Activated CD8-positive, alpha-beta memory T cell treated with anti-CD3 and anti-CD28 coated beads, Interleukin-2, amount 50 U/mL, for 24 hours (primary cell): Measurements from ENCODE around the gene DENND4B.
"Not testable (repeated sequence)": the region's sequence is repeated elsewhere in the genome, so short reads cannot be mapped to it uniquely, and the experiment has no call there.

Experiments used
- DNase-seq: peaks from one replicate; pipeline ENCODE4 v3.0.0-alpha.2; 2020; ENCODE audit errors: extremely low read depth

The DENND4B gene

GRCh38 chr1:153928791-153929341 is 17.7 kb downstream of the DENND4B start:
- no peak for DNase-seq

GRCh38 chr1:153928245-153928644 is 18.3 kb downstream of the DENND4B start:
- no peak for DNase-seq

GRCh38 chr1:153926405-153926804 is 20.1 kb downstream of the DENND4B start:
- DNase-seq, result no peak

- peak; percentile 98 for DNase-seq
These were observed 23.3 kb downstream of the DENND4B start, which contains the start of gene GATAD2B for GRCh38 chr1:153922972-153923925. Gene GATAD2B (minus strand): TSS chr1:153922972. CDS start chr1:153828347, 94,625 bp downstream.

GRCh38 chr1:153922076-153922971 is 24.2 kb downstream of the DENND4B start:
- peak; percentile 24 for DNase-seq

GRCh38 chr1:153921803-153922075 is 24.8 kb downstream of the DENND4B start:
- no peak for DNase-seq

GRCh38 chr1:153921080-153921802 is 25.3 kb downstream of the DENND4B start:
- DNase-seq, result no peak

GRCh38 chr1:153919876-153920852 is 26.4 kb downstream of the DENND4B start:
- no peak for DNase-seq

GRCh38 chr1:153916297-153916696 is 30.2 kb downstream of the DENND4B start:
- no peak for DNase-seq

- no peak for DNase-seq
These were observed 34.2 kb downstream of the DENND4B start for GRCh38 chr1:153912349-153912748.

- not testable (repeated sequence) for DNase-seq
These were observed 36.0 kb downstream of the DENND4B start for GRCh38 chr1:153910560-153910959.

GRCh38 chr1:153908071-153908470 is 38.4 kb downstream of the DENND4B start:
- no peak for DNase-seq

GRCh38 chr1:153907134-153907533 is 39.4 kb downstream of the DENND4B start:
- no peak for DNase-seq

- no peak for DNase-seq
These were observed 40.1 kb downstream of the DENND4B start for GRCh38 chr1:153906396-153906795.

GRCh38 chr1:153905908-153906307 is 40.6 kb downstream of the DENND4B start:
- DNase-seq, result not testable (repeated sequence)

- DNase-seq, result no peak
These were observed 42.6 kb downstream of the DENND4B start for GRCh38 chr1:153903841-153904455.

GRCh38 chr1:153899509-153899908 is 47.0 kb downstream of the DENND4B start:
- no peak for DNase-seq

GRCh38 chr1:153895866-153896265 is 50.7 kb downstream of the DENND4B start:
- DNase-seq, result not testable (repeated sequence)

- not testable (repeated sequence) for DNase-seq
These were observed 55.5 kb downstream of the DENND4B start for GRCh38 chr1:153891042-153891441.

GRCh38 chr1:153888533-153888932 is 58.0 kb downstream of the DENND4B start:
- DNase-seq, result no peak
